H1 (cell line): Measurements from ENCODE around the gene FITM1. TPM values are rescaled to one million over a fixed set of nuclear protein-coding genes. Genes with fewer than 3 reads are reported as not detected.

Experiments used
- BRCA1 ChIP-seq: IDR thresholded peaks from 2 replicates; pipeline ENCODE4 v1.6.1; 2012; ENCODE audit warnings: low read depth, low read length, improper control_type of control experiment
- CTBP2 ChIP-seq: IDR thresholded peaks from 2 replicates; pipeline ENCODE4 v1.7.0; 2011; ENCODE audit warnings: borderline replicate concordance, mild to moderate bottlenecking, moderate library complexity, mixed read lengths, low read length; ENCODE audit not compliant: insufficient read depth, insufficient read length
- EGR1 ChIP-seq: IDR thresholded peaks from 2 replicates; pipeline ENCODE4 v1.6.1; 2011; ENCODE audit warnings: low read depth, low read length, borderline replicate concordance
- FOSL1 ChIP-seq: IDR thresholded peaks from 2 replicates; pipeline ENCODE4 v1.6.1; 2011; ENCODE audit warnings: mild to moderate bottlenecking, low read depth, low read length, moderate library complexity; ENCODE audit not compliant: insufficient read depth
- RFX5 ChIP-seq: IDR thresholded peaks from 2 replicates; pipeline ENCODE4 v1.6.1; 2011; ENCODE audit warnings: low read depth, low read length, improper control_type of control experiment, borderline replicate concordance
- SIX5 ChIP-seq: IDR thresholded peaks from 2 replicates; pipeline ENCODE4 v1.6.1; 2011; ENCODE audit warnings: mild to moderate bottlenecking, low read depth, low read length
- SP1 ChIP-seq: IDR thresholded peaks from 2 replicates; pipeline ENCODE4 v1.6.1; 2011; ENCODE audit warnings: low read depth, low read length
- TAF1 ChIP-seq: IDR thresholded peaks from 2 replicates; pipeline ENCODE4 v1.6.1; 2011; ENCODE audit warnings: mild to moderate bottlenecking, low read depth, low read length
- TAF7 ChIP-seq: optimal IDR thresholded peaks from 2 replicates; pipeline ENCODE3; 2011; ENCODE audit warnings: low read depth, mild to moderate bottlenecking, inconsistent platforms, low read length, moderate library complexity, borderline replicate concordance
- TEAD4 ChIP-seq: IDR thresholded peaks from 2 replicates; pipeline ENCODE4 v1.6.1; 2012; ENCODE audit warnings: low read depth, low read length, inconsistent platforms, mixed read lengths
- ZNF274 ChIP-seq: IDR thresholded peaks from 2 replicates; pipeline ENCODE4 v1.7.0; 2012; ENCODE audit warnings: low read length, borderline replicate concordance; ENCODE audit errors: extremely low read depth
- polyA plus RNA-seq, 7 experiments: library from polyadenylated mRNA; depleted of rRNA in 3 of 7; stranded (reverse) in 5 of 7; unstranded in 2 of 7; fragments of >200 nt in 5 of 7; fragments of 200-250 nt in 2 of 7; gene quantifications; 1 replicate in 5 of 7; 2 replicates in 1 of 7; 4 replicates in 1 of 7; pipeline versions ENCODE4 v1.2.1 to v1.2.3, GENCODE V29; 2011 to 2013; ENCODE audit warnings: missing spikeins in 2 of 7, mixed read lengths in 2 of 7
- total RNA-seq: library from RNA; stranded (reverse); fragmentation: NEBNext Ultra II Directional; extraction: Animal tissue kit (Norgen Biotek cat#: 25700); gene quantifications from 2 replicates; pipeline ENCODE4 v1.2.1, GENCODE V29; 2021
- TF ChIP-seq, protein P1 (sequence below): IDR thresholded peaks from 2 replicates; pipeline ENCODE4 v1.6.1; 2012; ENCODE audit warnings: inconsistent platforms
- TF ChIP-seq, protein P2 (sequence below): IDR thresholded peaks from 2 replicates; pipeline ENCODE4 v1.6.1; 2011; ENCODE audit warnings: low read length, improper control_type of control experiment
- TF ChIP-seq, protein P3 (sequence below), 3 experiments: IDR thresholded peaks; 1 replicate in 2 of 3; 2 replicates in 1 of 3; pipeline versions ENCODE4 v1.5.1 to v1.6.1; 2011; ENCODE audit warnings: low read length in 3 of 3, mild to moderate bottlenecking in 3 of 3, inconsistent platforms in 2 of 3, low read depth in 1 of 3, moderate library complexity in 1 of 3; ENCODE audit not compliant: insufficient read depth in 1 of 3; ENCODE audit errors: control extremely low read depth in 1 of 3

The FITM1 gene
- total and polyA plus RNA-seq, 2 of the 8 experiments (the other 6 are each of a cell fraction or from before 2014, with no cell fraction given), result 0.53 to 0.76 TPM

DNA sequence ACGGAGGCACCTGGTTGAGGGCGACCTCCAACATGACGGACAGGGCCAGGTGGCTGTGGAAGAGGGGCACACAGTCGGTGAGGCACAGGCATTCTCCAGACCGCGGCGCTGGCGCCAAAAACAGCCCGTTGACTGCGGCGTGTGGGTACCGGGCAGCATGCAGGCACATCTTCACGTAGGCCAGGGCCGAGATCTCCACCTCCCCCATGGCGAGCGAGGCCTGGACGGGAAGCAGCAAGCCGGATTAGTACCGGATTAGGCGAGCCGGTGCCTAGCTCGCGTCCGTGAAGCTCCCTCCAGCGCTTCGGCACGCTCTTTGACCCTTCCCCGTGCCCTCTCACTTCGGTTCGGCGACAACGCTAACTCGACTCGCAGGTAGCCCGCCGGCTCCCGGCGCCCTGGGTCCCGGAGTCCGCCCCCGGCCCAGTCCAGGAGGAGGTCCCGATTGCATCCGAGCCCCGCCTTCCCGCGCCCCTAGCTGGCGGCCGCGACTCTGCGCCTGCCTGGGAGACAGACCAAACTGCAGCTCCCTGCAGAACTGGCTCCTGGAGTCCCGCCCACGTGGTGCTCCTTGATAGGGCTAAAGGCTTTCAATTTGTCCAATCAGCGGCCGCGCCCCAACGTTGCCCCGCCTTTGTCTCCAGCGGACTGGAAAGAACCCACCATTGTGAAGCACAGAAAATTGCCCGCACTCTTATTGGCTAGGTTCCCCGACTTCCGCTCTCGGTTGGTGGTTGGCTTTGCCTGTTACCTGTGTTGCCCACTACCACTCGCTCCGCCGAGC is 10.8 kb downstream of the FITM1 start, which contains the start of gene EMC9 (continued):
- TF ChIP-seq SIX5 (no peak), EGR1 (peak; percentile 75; the same call in 1 of the 2 replicates), ZNF274 (no peak), TAF7 (peak; percentile 55), RFX5 (peak; percentile 69; the same call in 1 of the 2 replicates), CTBP2 (no peak), TEAD4 (no peak), BRCA1 (no peak), TAF1 (peak; percentile 92), FOSL1 (no peak), SP1 (peak; percentile 97)
- TF ChIP-seq, protein P1, sequence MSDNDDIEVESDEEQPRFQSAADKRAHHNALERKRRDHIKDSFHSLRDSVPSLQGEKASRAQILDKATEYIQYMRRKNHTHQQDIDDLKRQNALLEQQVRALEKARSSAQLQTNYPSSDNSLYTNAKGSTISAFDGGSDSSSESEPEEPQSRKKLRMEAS, result peak; percentile 52
- TF ChIP-seq, protein P2, sequence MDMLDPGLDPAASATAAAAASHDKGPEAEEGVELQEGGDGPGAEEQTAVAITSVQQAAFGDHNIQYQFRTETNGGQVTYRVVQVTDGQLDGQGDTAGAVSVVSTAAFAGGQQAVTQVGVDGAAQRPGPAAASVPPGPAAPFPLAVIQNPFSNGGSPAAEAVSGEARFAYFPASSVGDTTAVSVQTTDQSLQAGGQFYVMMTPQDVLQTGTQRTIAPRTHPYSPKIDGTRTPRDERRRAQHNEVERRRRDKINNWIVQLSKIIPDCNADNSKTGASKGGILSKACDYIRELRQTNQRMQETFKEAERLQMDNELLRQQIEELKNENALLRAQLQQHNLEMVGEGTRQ, result peak; percentile 76
- TF ChIP-seq, protein P3, sequence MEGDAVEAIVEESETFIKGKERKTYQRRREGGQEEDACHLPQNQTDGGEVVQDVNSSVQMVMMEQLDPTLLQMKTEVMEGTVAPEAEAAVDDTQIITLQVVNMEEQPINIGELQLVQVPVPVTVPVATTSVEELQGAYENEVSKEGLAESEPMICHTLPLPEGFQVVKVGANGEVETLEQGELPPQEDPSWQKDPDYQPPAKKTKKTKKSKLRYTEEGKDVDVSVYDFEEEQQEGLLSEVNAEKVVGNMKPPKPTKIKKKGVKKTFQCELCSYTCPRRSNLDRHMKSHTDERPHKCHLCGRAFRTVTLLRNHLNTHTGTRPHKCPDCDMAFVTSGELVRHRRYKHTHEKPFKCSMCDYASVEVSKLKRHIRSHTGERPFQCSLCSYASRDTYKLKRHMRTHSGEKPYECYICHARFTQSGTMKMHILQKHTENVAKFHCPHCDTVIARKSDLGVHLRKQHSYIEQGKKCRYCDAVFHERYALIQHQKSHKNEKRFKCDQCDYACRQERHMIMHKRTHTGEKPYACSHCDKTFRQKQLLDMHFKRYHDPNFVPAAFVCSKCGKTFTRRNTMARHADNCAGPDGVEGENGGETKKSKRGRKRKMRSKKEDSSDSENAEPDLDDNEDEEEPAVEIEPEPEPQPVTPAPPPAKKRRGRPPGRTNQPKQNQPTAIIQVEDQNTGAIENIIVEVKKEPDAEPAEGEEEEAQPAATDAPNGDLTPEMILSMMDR (IDR thresholded peaks at IDR 0.05; ENCODE audit: control extremely low read depth in 1 of 3, insufficient read depth in 1 of 3, low read depth in 1 of 3, low read length in 3 of 3), result peak; percentile 23 to 48 (median 26); a peak in 3 of 4 replicates
- TF ChIP-seq, all 59 proteins: peak for 27
